NCI-H1417 treated with DMSO at 0.1 percent for 48 hours (cell line): ENCODE data around the gene PEBP1.

Experiments
- DNase-seq: peaks from one replicate; lab custom pipeline; 2025; lab: John Stamatoyannopoulos, UW

The PEBP1 gene

GRCh38 chr12:118193958-118194357, 58.0 kb downstream of the PEBP1 start:
- DNase-seq: no peak
